ENCODE results near the gene INO80B.
"Not testable (repeated sequence)": the region's sequence is repeated elsewhere in the genome, so short reads cannot be mapped to it uniquely, and the experiment has no call there.

The INO80B gene

DNA sequence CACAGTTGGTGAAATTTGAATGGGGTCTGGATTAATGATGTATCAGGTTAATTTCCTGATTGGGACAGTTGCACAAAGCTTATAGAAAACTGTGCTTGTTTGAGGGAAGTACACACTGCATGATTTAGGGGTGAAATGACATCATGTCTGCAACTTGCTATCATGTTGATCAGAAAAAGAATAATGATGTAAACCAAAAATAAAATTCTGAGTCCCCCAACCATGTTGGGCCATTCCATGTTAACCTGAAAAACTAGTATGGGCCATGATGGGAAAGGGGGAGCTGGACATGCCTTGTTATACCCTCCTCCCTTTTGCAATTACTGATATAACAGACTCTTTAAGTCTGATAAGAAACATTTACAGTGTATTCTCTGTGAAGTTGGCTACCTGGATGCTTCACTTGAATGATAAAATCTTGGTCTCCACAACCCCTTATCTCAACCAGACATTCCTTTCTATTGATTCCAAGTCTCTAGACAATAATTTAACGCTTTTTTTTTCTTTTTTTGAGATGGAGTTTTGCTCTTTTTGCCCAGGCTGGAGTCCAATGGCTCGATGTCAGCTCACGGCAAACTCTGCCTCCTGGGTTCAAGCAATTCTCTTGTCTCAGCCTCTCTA lies 4.2 kb upstream of the INO80B start:
- DNase-seq = no peak

DNA sequence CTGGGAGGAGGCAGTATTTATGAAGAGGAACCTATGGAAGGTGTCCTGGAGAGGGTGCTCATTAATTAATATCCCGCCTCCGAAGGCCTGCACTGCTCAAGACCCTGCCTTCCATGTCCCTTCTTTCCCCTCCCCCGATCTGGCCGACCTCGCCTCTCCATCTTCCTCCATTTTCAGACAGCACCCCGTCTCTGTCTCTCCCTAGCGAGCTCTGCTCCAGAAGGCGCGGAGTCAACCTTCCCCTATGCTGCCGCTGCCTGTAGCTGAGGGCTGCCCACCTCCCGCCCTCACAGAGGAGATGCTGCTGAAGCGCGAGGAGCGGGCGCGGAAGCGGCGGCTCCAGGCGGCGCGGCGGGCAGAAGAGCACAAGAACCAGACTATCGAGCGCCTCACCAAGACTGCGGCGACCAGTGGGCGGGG lies 2.3 kb downstream of the INO80B start:
- DNase-seq = no peak

- DNase-seq = peak; percentile 83
Observed at GRCh38 chr2:74457549-74458131, 2.8 kb downstream of the INO80B start.

DNA sequence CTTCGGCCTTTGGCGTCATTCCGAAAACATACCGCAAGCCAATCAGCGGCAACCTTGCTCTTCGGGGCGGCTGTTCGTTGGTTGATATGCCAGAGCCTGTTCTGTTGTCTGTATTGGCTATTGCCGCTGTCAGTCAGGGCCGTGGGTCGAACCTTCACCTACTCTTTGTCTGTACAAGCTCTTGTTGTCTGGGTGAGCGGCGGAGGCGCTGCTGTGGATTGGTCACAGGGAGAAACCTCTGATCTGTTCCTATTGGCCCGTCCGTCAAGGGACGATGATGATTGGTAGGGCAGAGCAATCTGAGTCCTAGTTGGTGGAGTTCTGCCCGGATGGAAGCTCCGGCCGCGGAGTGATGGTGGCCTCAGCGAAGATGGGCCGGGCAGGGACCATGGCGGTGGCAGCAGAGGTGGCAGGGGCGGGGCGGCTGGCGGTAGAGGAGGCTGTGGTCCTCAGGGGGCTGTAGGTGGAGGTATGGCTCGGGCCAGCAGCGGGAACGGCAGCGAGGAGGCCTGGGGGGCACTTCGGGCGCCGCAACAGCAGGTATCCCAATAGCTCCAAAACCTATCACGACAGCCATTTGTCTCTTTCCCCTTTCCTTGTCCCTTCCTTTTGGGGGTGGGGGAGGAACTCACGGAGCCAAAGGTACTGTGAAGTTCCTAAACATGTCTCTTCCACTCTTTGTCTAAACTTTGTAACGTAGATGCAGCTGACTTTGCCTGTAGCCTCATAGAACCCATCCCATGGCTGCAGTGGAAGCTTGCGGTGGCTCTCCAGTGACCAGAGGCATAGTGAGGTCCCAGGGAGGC lies 3.4 kb downstream of the INO80B start, which contains the start of gene WBP1:
Gene WBP1, plus strand, starts transcription at position 307 of the 806 bp plus-strand sequence. Its CDS starts 165 bp downstream, at position 472.
- peak; percentile 100 for DNase-seq

- DNase-seq = peak; percentile 30
Observed at GRCh38 chr2:74458938-74459363, 4.1 kb downstream of the INO80B start.

DNA sequence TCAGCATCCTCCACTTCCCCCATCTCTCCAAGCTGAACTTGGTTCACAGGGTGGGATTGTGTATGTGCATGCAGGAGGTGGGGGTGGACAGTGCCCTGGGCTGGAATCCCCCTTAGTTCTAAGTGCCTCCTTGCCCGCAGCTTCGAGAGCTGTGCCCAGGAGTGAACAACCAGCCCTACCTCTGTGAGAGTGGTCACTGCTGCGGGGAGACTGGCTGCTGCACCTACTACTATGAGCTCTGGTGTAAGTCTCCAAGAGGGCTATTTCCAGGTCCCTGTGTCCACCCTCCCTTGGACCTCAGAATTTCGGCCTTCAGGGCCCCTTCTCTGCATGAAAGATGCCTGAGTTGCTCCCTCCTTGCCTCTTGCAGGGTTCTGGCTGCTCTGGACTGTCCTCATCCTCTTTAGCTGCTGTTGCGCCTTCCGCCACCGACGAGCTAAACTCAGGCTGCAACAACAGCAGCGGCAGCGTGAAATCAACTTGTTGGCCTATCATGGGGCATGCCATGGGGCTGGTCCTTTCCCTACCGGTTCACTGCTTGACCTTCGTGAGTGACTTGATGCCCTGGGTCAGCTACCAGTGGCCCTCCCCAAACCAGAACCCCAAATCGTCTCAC lies 4.7 kb downstream of the INO80B start:
- DNase-seq = not testable (repeated sequence)

GRCh38 chr2:74460187-74460586 lies 5.3 kb downstream of the INO80B start:
- not testable (repeated sequence) for DNase-seq

DNA sequence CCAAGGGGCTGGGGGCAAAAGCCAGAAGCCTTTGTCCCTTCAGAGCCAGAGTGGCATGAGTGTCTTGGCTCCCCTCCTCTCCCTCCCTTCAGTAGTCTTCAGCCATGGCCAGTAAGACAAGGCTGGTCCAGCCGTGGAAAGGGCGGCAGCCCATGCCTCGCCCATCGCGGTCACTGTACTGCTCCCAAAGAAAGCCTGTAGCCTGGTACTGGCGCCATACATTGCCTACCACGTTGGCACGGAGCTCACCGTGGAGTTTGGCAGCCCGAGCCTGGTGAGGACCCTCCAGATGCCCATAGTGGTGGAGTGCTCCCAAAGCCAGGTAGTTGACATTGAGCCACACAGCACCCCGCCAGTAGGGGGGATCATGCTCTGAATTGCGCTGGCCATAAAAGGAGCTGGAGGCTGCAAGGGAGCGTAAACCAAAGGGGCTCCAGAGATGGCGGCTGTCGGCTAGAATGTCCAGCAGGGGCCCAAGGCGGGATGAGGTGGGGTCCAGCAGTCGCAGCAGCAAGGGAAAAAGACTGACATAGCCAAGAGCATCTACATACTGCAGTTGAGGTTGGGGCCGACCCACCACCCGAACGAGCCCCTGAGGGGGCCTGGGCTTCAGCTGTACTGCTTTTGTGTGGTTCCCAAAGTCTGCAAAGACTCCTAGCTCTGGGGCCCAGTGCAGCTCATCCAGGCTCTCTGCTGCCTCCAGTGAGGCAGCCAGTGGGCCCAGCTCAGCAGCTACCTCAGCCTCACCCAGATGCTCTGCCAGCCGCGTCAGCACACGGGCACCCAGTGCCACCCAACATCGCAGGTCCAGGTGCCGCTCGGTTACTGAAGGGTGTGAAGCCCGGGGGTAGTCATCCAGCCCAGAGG lies 6.5 kb downstream of the INO80B start:
- peak; percentile 66 for DNase-seq

- DNase-seq = no peak
Observed at GRCh38 chr2:74462054-74462785, 7.3 kb downstream of the INO80B start.

- no peak for DNase-seq
Observed at GRCh38 chr2:74462786-74463105, 7.9 kb downstream of the INO80B start.

DNA sequence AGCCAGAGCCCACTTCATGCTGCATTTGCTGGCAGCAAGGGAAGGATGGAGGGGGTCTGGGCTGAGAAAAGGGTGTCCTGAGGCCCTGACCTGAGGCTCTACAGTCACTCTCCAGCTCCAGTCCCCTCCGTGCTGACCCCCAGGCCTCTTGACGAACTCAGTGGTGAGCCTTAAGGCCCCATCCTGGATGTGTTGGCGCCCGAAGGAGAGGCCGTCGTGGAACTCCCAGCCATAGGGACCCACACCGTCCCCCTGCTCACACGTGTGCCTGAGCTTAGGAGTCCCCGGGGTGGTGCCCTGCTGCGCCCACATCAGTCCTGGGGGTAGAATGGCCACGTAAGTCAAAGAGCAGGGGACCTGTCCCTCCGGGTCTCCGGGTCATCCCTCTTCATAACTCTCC lies 9.5 kb downstream of the INO80B start:
- no peak for DNase-seq

GRCh38 chr2:74470742-74471141 lies 15.9 kb downstream of the INO80B start:
- DNase-seq = not testable (repeated sequence)

DNA sequence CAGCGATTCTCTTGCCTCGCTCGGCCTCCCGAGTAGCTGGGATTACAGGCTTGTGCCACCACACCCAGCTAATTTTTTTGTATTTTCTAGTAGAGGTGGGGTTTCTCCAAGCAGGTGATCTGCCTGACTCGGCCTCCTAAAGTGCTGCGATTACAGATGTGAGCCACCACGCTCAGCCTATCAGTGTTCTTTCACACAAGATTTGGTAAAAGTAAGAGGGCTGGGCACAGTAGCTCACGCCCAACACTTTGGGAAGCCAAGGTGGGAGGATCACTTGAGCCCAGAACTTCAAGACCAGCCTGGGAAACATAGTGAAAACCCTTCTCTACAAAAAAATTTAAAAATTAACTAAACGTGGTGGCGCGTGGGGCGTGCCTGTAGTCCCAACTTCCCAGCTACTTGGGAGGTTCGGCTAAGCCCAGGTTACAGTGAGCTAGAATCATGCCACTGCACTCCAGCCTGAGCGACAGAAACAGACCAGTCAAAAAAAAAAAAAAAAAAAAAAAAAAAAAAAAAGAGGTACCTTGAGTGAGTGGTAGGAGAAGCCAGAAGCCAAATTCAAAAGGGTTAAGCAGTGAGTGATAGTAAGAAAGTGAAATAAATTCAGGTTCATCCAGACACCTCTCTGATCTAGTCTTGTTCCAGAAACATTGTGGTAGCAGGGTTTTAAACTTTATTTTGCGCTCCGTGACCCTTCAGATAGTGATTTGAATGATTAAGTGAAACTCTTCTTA lies 16.6 kb downstream of the INO80B start:
- DNase-seq = no peak

GRCh38 chr2:74472086-74472944 lies 17.4 kb downstream of the INO80B start, which contains the start of gene MRPL53:
Gene MRPL53, minus strand, starts transcription at chr2:74472680. Its CDS starts 20 bp downstream, at chr2:74472660.
- peak; percentile 98 for DNase-seq

DNA sequence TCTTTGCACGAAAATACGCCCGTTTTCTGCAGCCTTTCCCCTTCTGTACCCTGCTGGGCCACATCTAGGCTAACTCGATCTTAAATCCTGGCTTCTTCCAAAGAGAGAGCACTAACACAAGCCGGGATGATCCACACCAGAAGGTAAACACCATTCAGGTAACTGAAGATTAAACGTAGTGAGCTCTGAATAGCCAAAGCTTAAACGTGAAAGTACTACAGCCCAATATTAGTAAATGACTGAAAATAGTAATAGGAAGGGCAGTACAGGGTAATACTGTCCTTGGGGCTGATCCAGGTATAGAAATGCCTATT lies 18.0 kb downstream of the INO80B start:
- DNase-seq = no peak

DNA sequence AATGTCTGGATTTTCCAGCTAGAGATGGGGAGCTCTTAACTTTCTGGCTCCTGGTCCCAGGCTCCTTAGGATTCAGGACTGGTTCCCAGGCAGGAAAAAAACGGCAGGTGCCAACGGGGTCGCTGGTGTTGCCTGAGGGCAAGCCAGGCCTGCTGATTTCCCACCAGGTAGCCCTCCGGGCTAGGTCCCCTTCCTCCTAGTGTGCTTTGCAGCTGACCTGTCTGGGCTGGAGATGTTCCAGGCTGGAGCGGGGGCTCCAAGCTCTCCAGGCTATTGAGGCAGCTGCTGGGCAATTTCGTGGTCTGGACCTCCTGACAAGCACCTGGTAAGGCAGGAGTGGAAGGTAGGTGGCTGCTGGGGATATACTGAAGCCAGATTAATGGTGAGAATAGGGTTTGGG lies 19.6 kb downstream of the INO80B start:
- no peak for DNase-seq

DNA sequence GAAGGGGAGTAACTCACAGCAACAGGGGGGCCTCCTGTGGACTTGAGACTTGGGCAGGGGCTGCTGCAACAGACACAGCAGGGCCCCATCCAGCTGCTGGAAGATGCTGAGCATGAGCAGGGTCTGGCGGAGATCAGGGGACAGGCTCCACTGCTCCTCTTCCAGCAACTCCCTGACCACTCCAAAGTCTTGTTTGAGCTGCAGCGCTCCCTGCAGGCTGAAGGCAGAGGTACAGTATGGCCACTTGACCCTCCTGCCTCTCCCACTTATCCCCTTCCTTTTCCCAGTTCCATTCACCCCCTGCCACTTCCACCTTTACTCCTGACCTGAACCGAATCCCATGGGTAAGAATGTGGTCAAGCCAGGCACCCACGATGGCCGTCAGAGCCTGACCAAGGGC lies 20.0 kb downstream of the INO80B start:
- no peak for DNase-seq

DNA sequence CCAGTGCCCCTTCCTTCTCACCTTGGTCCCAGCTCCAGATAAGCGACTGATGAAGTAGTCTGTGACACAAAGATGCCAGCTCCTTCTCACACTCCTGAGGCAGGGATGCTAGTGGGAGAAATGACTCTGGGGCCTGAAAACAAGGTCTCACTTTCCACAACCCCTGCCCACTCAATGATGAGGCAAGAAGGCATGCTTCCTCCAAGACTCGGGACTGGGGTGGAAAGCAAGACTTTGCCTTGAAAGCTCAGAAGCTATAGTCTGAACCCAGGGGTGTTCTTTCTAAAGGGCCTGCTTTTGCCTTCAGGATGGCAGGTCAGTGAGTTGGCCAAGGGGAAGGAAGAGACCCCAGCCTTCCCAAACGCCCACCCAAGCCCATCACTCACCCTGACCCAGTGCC lies 26.5 kb downstream of the INO80B start:
- DNase-seq = no peak

- peak; percentile 84 for DNase-seq
Observed at GRCh38 chr2:74481961-74482800, 27.3 kb downstream of the INO80B start.

Data from hematopoietic multipotent progenitor cell treated with erythropoietin and hydrocortisone succinate and interleukin-3 and kit ligand, for 4 days (in vitro differentiated cells).